ENCODE measurements around the gene AAMDC. TPM values are rescaled to one million over a fixed set of nuclear protein-coding genes. Genes with fewer than 3 reads are reported as not detected.

Gene AAMDC
- total RNA-seq, 1 experiment from 2014 or later = 20.7 TPM

GRCh38 chr11:77776455-77776854 lies 44.5 kb upstream of the AAMDC start:
- Mint-ChIP-seq H3K4me1 (peaks cover 15 to 25% of the 10 kb centered on the region in 2 experiments), H3K9me3 (no peaks in the 10 kb centered on the region), H3K27me3 (ENCODE audit: low read depth) (no peaks in the 10 kb centered on the region), H3K36me3 (ENCODE audit: insufficient read depth in 1 of 3, low read depth in 3 of 3) (peaks cover 0 to 8% (median 0%) of the 10 kb centered on the region in 3 experiments; a peak in 3 of 7 replicates), H3K4me3 (no peak overlapping the region), H3K27ac (no peak overlapping the region)
- no CpG with 5 or more reads among the region's 1 CpG for WGBS (ENCODE audit: extremely low coverage, insufficient read length, low lambda C conversion rate)
- no peaks in the 10 kb centered on the region for H4K20me1 ChIP-seq (ENCODE audit: control insufficient read depth, insufficient read depth, insufficient read length)
- no peak overlapping the region for H4K5ac ChIP-seq (ENCODE audit: insufficient read length, low read depth, low read length)
- H3K56ac ChIP-seq (ENCODE audit: insufficient read length, low read depth, low read length) = no peak overlapping the region
- H3K23me2 ChIP-seq (ENCODE audit: insufficient read length, low read depth, low read length, poor library complexity, severe bottlenecking) = no peaks in the 10 kb centered on the region
- H2BK15ac ChIP-seq (ENCODE audit: low read depth, low read length) = no peak overlapping the region
- peaks cover 13% of the 10 kb centered on the region for H3K79me1 ChIP-seq (ENCODE audit: insufficient read depth, low read depth, low read length, poor library complexity, severe bottlenecking)
- no peak overlapping the region for H2AK5ac ChIP-seq (ENCODE audit: insufficient read length, low read length)
- H3K14ac ChIP-seq (ENCODE audit: insufficient read depth, low read length) = no peak overlapping the region
- no peak overlapping the region for H3K23ac ChIP-seq (ENCODE audit: insufficient read length, low read depth, low read length)
- TF ChIP-seq, protein P1, sequence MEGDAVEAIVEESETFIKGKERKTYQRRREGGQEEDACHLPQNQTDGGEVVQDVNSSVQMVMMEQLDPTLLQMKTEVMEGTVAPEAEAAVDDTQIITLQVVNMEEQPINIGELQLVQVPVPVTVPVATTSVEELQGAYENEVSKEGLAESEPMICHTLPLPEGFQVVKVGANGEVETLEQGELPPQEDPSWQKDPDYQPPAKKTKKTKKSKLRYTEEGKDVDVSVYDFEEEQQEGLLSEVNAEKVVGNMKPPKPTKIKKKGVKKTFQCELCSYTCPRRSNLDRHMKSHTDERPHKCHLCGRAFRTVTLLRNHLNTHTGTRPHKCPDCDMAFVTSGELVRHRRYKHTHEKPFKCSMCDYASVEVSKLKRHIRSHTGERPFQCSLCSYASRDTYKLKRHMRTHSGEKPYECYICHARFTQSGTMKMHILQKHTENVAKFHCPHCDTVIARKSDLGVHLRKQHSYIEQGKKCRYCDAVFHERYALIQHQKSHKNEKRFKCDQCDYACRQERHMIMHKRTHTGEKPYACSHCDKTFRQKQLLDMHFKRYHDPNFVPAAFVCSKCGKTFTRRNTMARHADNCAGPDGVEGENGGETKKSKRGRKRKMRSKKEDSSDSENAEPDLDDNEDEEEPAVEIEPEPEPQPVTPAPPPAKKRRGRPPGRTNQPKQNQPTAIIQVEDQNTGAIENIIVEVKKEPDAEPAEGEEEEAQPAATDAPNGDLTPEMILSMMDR (conservative IDR thresholded peaks at IDR 0.05) = peak; percentile 47; the same call in 2 of the 3 replicates
- H2AFZ ChIP-seq (ENCODE audit: low read length) = no peak overlapping the region
- H3K27ac ChIP-seq (ENCODE audit: insufficient read length, low read depth, low read length) = no peak overlapping the region
- no peak overlapping the region for H4K91ac ChIP-seq (ENCODE audit: insufficient read length, low read depth, low read length)
- no peak overlapping the region for H2BK20ac ChIP-seq (ENCODE audit: low read depth, low read length, poor library complexity, severe bottlenecking)
- no peak overlapping the region for H3T11ph ChIP-seq (ENCODE audit: low read length)
- no peak overlapping the region for H3K4ac ChIP-seq (ENCODE audit: low read depth, low read length)
- no peak overlapping the region for H2BK5ac ChIP-seq (ENCODE audit: insufficient read length, low read length)
- no peaks in the 10 kb centered on the region for H3K27me3 ChIP-seq (ENCODE audit: insufficient read depth, low read length)
- no peaks in the 10 kb centered on the region for H3K9me3 ChIP-seq (ENCODE audit: control insufficient read depth, low read depth, low read length)
- no peak overlapping the region for H4K8ac ChIP-seq (replicated peaks; ENCODE audit: insufficient read length, low read depth, low read length)
- no peak overlapping the region for H3K18ac ChIP-seq (ENCODE audit: insufficient read length, low read depth, low read length)
- H3K9ac ChIP-seq (ENCODE audit: extremely low read depth, insufficient read length, low read length) = no peak overlapping the region
- no peak overlapping the region for H3K4me2 ChIP-seq (ENCODE audit: insufficient read depth, insufficient read length, low read length)
- H3K79me2 ChIP-seq (ENCODE audit: insufficient read depth, low read length) = peaks cover 4% of the 10 kb centered on the region; the same call in 1 of the 2 replicates
- H2BK120ac ChIP-seq (ENCODE audit: low read depth, low read length, poor library complexity, severe bottlenecking) = no peak overlapping the region
- no peaks in the 10 kb centered on the region for H3K4me1 ChIP-seq (ENCODE audit: insufficient read depth, low read length)
- DNase-seq = no peak
- H2BK12ac ChIP-seq (ENCODE audit: insufficient read length, low read depth, low read length) = no peak overlapping the region

Measured in H9 (cell line).